HCT116 (cell line): ENCODE results near the gene ADD1. TPM values are rescaled to one million over a fixed set of nuclear protein-coding genes. Genes with fewer than 3 reads are reported as not detected.

Experiments
- ATAC-seq: fragments of 200-7000 bp; cut with Tn5 transposase; 2 replicates; pipeline ENCODE4 v1.9.1; 2020; ENCODE audit warnings: mild to moderate bottlenecking, moderate library complexity
- BruUV-seq: library from RNA; stranded (reverse); fragments of 400-500 nt; replicated peaks from 2 replicates; lab custom pipeline; 2021; lab: Mats Ljungman, UMichigan
- CTCF ChIA-PET: fragments of 300-600 bp; sonication (Branson Sonifier 250); formaldehyde crosslinking; loops from one replicate; lab custom pipeline; 2021; ENCODE audit warnings: antibody characterized with exemption; lab: Charles Lee
- POLR2A ChIA-PET: fragments of 300-600, 350-600 bp; sonication (Branson Sonifier 250); formaldehyde crosslinking; loops from one replicate; lab custom pipeline; 2021; ENCODE audit warnings: antibody characterized with exemption; lab: Charles Lee
- RAD21 ChIA-PET, 2 experiments: fragments of 300-600 bp; sonication (Branson Sonifier 250); formaldehyde crosslinking; loops; one replicate each; lab custom pipeline; 2023; ENCODE audit warnings: low total read pairs in 2 of 2; ENCODE audit not compliant: uncharacterized antibody in 2 of 2, unreplicated experiment in 2 of 2, low non-redundant PET in 1 of 2; lab: Charles Lee
- DNase-seq: peaks from one replicate; pipeline ENCODE4 v3.0.0-alpha.2; 2010; ENCODE audit warnings: low read depth, low spot score
- H2AFZ ChIP-seq: fragments of 200-600 bp; shearing (Covaris generic), sonication (generic); 2 replicates; pipeline ENCODE4 v1.6.1; 2017; ENCODE audit warnings: low read depth, mixed run types, mixed read lengths, antibody characterized with exemption, low read length; ENCODE audit not compliant: poor library complexity, severe bottlenecking
- H3K27ac ChIP-seq: 2 replicates; pipeline ENCODE4 v1.5.1; 2012; ENCODE audit warnings: low read depth, low read length
- H3K27me3 ChIP-seq: fragments of 200-600 bp; sonication (generic); 2 replicates; pipeline ENCODE4 v1.6.1; 2016; ENCODE audit warnings: mixed run types, low read length, mixed read lengths; ENCODE audit not compliant: insufficient read depth
- H3K36me3 ChIP-seq, 2 experiments: fragments of 200-500 bp in 1 of 2; fragments of 200-600 bp in 1 of 2; sonication (Bioruptor generic) in 1 of 2; sonication (generic) in 1 of 2; 2 replicates each; pipeline versions ENCODE4 v1.5.1 to v1.6.1; 2014 to 2016; ENCODE audit warnings: low read length in 2 of 2, inconsistent platforms in 1 of 2, mixed read lengths in 1 of 2, mixed run types in 1 of 2; ENCODE audit not compliant: insufficient read depth in 2 of 2, control insufficient read depth in 1 of 2
- H3K4me1 ChIP-seq, 2 experiments: fragments of 200-600 bp in 1 of 2; sonication (generic) in 1 of 2; 2 replicates each; pipeline versions ENCODE4 v1.5.1 to v1.6.1; 2012 to 2017; ENCODE audit warnings: low read length in 2 of 2, inconsistent platforms in 1 of 2, mild to moderate bottlenecking in 1 of 2, mixed read lengths in 1 of 2, mixed run types in 1 of 2, moderate library complexity in 1 of 2; ENCODE audit not compliant: insufficient read depth in 2 of 2, control insufficient read depth in 1 of 2
- H3K4me2 ChIP-seq: fragments of 200-600 bp; sonication (generic); 2 replicates; pipeline ENCODE4 v1.6.1; 2017; ENCODE audit warnings: mixed run types, low read length, mixed read lengths
- H3K4me3 ChIP-seq, 2 experiments: fragments of 200-600 bp in 1 of 2; sonication (generic) in 1 of 2; replicated peaks in 1 of 2; 2 replicates each; pipeline ENCODE4 v1.5.1; 2011 to 2016; ENCODE audit warnings: low read length in 2 of 2, control low read depth in 1 of 2, low read depth in 1 of 2, mild to moderate bottlenecking in 1 of 2, mixed read lengths in 1 of 2, mixed run types in 1 of 2
- H3K79me2 ChIP-seq: fragments of 200-600 bp; sonication (generic); 2 replicates; pipeline ENCODE4 v1.6.1; 2017; ENCODE audit warnings: mild to moderate bottlenecking, mixed run types, low read length, moderate library complexity, mixed read lengths; ENCODE audit not compliant: insufficient read depth
- H3K9ac ChIP-seq: fragments of 200-600 bp; sonication (generic); 2 replicates; pipeline ENCODE4 v1.6.1; 2016; ENCODE audit warnings: low read length, mixed read lengths
- H3K9me2 ChIP-seq: fragments of 200-600 bp; sonication (generic), shearing (Covaris generic); 2 replicates; pipeline ENCODE4 v1.6.1; 2017; ENCODE audit warnings: mixed run types, mild to moderate bottlenecking, moderate library complexity; ENCODE audit not compliant: insufficient read depth
- H3K9me3 ChIP-seq, 2 experiments: fragments of 200-500 bp in 1 of 2; fragments of 200-600 bp in 1 of 2; sonication (Bioruptor generic) in 1 of 2; sonication (generic) in 1 of 2; 2 replicates each; pipeline ENCODE4 v1.6.1; 2014 to 2017; ENCODE audit warnings: low read length in 2 of 2, mixed read lengths in 2 of 2, inconsistent platforms in 1 of 2, low read depth in 1 of 2, mild to moderate bottlenecking in 1 of 2, mixed run types in 1 of 2, moderate library complexity in 1 of 2; ENCODE audit not compliant: control insufficient read depth in 1 of 2, insufficient read depth in 1 of 2
- H4K20me1 ChIP-seq: fragments of 200-600 bp; sonication (generic), shearing (Covaris generic); 2 replicates; pipeline ENCODE4 v1.6.1; 2017; ENCODE audit warnings: mixed run types, mild to moderate bottlenecking, moderate library complexity; ENCODE audit not compliant: insufficient read depth
- ATF3 ChIP-seq: IDR thresholded peaks from 2 replicates; pipeline ENCODE4 v1.6.1; 2012
- CEBPB ChIP-seq: IDR thresholded peaks from 2 replicates; pipeline ENCODE4 v1.6.1; 2012; ENCODE audit warnings: low read depth
- FOSL1 ChIP-seq: IDR thresholded peaks from 2 replicates; pipeline ENCODE4 v1.6.1; 2012; ENCODE audit warnings: low read depth
- JUND ChIP-seq: IDR thresholded peaks from 2 replicates; pipeline ENCODE4 v1.6.1; 2012
- REST ChIP-seq: IDR thresholded peaks from 2 replicates; pipeline ENCODE4 v1.6.1; 2012; ENCODE audit warnings: low read depth
- SIN3A ChIP-seq: IDR thresholded peaks from 2 replicates; pipeline ENCODE4 v1.6.1; 2012; ENCODE audit warnings: low read depth
- SP1 ChIP-seq: IDR thresholded peaks from 2 replicates; pipeline ENCODE4 v1.6.1; 2012; ENCODE audit warnings: low read depth
- SRF ChIP-seq: IDR thresholded peaks from 2 replicates; pipeline ENCODE4 v1.6.1; 2012; ENCODE audit warnings: low read depth
- ZNF274 ChIP-seq: fragments of 200-500 bp; sonication (Bioruptor generic); IDR thresholded peaks from 2 replicates; pipeline ENCODE4 v1.6.1; 2014; ENCODE audit warnings: mild to moderate bottlenecking, low read depth, low read length, inconsistent platforms
- intact Hi-C: fragments of 100-400 bp; cut with micrococcal nuclease; formaldehyde crosslinking; loops from 2 replicates; pipeline ENCODE4 v1.10.0; 2022
- total RNA-seq: library from RNA; stranded (reverse); gene quantifications from one replicate; pipeline ENCODE4 v1.2.1, GENCODE V29; 2021; ENCODE audit not compliant: unreplicated experiment

Gene ADD1
- total RNA-seq, 1 experiment from 2014 or later: 139 TPM

- H4K20me1 ChIP-seq: 0 out of 2 replicates have a peak, but pooled peaks cover 3% of the 10 kb centered on the region
- no peak for DNase-seq
- TF ChIP-seq SIN3A: no peak
- TF ChIP-seq ZNF274: no peak
- TF ChIP-seq CEBPB: no peak
- TF ChIP-seq FOSL1: no peak
- TF ChIP-seq REST: no peak
- no peak for TF ChIP-seq SRF
- no peak for TF ChIP-seq ATF3
- TF ChIP-seq SP1: no peak
- no peak for TF ChIP-seq JUND
- no TSS peak for BruUV-seq
- H3K4me1 ChIP-seq: no peaks in the 10 kb centered on the region
- no peaks in the 10 kb centered on the region for H3K79me2 ChIP-seq
- peaks cover 7 to 14% of the 10 kb centered on the region in 2 experiments; a peak in 3 of 4 replicates for H3K36me3 ChIP-seq
- intact Hi-C loops: no loop called here
- H3K4me2 ChIP-seq: no peak overlapping the region
- ChIA-PET RAD21 (no interaction called here), POLR2A (no interaction called here), CTCF (no interaction called here)
- H3K9ac ChIP-seq: no peak overlapping the region
- no peak for ATAC-seq
- H3K9me2 ChIP-seq: no peaks in the 10 kb centered on the region
- no peaks in the 10 kb centered on the region for H3K9me3 ChIP-seq
- no peaks in the 10 kb centered on the region for H3K27me3 ChIP-seq
- no peak overlapping the region for H3K4me3 ChIP-seq
- H2AFZ ChIP-seq: no peak overlapping the region
- no peak overlapping the region for H3K27ac ChIP-seq
Observed at GRCh38 chr4:2887343-2887742, 43.7 kb downstream of the ADD1 start.
